Limb (tissue), 2 donors: ENCODE measurements around the gene PROM1.

Source experiments
- DNase-seq, 2 donors: peaks; one replicate each; pipeline ENCODE4 v3.0.0-alpha.2; 2016; ENCODE audit errors: extremely low spot score in 2 of 2

PROM1 gene

DNA sequence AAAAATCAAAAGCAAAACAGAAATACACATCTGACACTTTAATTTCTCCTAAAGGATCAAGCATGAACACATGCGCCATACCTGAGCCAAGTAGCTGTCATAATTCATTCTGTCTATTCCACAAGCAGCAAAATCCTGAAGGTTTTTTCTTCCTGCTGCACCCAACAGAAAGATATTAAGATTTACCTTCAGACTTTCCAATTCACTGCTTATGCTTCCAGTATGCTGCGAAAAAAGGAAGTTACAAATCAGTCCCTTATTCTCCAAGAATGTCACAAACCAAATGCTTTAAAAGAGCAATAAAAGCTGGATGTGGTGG, 91.7 kb downstream of the PROM1 start:
- DNase-seq: no peak

DNA sequence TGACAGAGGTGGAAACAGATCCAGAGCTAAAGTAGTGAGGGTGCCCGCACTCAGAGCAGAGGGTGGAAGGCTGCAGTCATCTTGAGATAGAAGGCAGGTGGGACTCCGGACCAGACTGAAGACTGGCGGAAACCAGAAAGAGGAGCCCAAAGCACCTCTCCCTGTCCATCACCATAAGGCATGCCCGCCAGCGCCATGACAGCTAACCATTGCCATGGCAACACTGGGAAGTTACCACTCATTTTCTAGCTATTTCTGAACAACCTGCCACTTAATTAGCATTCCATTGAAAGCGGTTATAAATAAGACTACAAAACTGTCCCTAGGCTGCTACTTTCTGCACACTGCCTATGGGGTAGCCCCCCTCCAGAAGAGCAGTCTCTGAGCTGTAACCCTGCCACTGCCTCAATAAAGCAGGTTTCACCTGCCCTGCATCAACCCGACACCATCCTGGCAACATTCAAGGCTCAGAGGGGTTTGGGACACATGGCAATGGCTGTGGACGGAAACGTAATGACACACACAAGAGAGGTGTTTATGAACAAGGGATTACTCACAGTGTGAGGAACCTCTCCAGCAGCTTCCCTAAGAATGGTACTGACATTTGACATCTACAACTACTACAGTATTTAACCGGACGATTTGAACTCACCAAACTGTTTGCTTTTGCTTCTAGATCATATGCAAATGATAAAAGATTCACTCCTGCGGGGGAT, 93.1 kb downstream of the PROM1 start:
- DNase-seq: no peak

GRCh38 chr4:15989424-15989823, 94.4 kb downstream of the PROM1 start:
- no peak for DNase-seq

GRCh38 chr4:15988222-15988621, 95.6 kb downstream of the PROM1 start:
- DNase-seq: no peak

GRCh38 chr4:15986907-15987306, 96.9 kb downstream of the PROM1 start:
- DNase-seq: no peak

DNA sequence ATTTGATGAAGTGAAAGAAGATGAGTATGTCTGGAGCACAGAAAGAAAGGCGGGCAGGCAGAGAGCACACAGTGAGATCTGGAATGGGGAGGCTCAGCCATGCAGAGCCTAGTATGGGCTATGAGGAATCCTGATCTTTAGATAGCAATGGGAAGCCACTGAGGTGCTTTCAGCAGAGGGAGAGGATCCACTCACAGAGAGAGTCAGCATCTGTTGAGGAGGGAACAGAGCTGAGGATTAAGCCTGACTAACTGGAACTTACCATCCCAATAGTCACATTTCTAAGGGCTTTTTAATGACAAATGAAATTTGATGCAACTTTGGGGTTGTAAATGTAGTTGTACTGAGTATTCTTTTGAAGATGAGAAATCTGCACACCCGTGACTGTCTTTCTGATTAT, 100.2 kb downstream of the PROM1 start:
- no peak for DNase-seq

- no peak for DNase-seq
Measured at GRCh38 chr4:15982842-15983524, 100.8 kb downstream of the PROM1 start.

- no peak for DNase-seq
Measured at GRCh38 chr4:15976456-15977447, 107.1 kb downstream of the PROM1 start.

GRCh38 chr4:15971068-15971801, 112.6 kb downstream of the PROM1 start:
- DNase-seq: no peak

- DNase-seq: no peak
Measured at GRCh38 chr4:15968551-15969300, 115.1 kb downstream of the PROM1 start.

- no peak for DNase-seq
Measured at GRCh38 chr4:15965325-15965724, 118.5 kb downstream of the PROM1 start.

GRCh38 chr4:15964159-15964558, 119.7 kb downstream of the PROM1 start:
- no peak for DNase-seq

DNA sequence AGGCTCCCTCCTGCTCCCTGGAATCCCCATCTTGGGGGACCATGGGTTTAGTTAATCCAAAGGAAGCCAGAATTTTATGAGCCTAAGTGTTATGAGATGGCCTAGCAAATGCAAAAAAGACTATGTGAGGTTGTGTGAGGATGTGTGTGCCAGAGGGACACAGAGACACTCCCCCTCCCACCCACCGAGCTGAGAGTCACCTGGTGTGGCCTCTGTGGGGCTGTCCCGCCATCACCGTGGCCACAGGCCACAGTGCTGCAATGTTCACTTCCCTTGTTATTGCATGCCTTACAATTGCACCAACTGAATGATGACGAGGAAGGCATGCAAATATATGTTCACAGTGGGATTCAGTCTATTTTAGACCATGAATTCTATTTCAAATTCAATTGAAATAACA, 120.2 kb downstream of the PROM1 start:
- no peak for DNase-seq

DNA sequence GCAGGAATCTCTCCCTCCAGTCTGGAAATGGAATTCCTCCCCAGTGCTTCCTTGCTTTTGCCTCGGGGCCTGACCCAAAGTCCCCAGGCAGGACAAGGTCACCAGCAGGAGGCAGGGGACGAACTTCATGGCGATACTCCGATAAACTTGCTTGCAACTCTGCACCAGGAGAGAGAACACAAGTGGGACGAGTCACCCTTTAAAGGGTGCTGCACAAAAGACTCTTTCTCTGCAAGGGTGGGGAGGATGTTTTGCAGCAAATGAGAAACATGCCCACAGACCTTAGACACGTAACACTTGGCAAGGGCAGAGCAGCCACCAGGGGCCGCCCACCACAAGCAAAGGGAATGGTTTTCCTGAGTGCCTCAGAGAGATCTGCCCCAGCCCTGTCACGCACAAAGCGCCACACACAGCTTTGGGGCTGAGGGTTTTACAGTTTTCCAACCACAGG, 120.8 kb downstream of the PROM1 start, which contains the start of gene FGFBP2:
Gene FGFBP2, minus strand, starts transcription at position 175 of the 451 bp plus-strand sequence. Its CDS starts 46 bp downstream, at position 129.
- DNase-seq: peak; percentile 45 to 71

DNA sequence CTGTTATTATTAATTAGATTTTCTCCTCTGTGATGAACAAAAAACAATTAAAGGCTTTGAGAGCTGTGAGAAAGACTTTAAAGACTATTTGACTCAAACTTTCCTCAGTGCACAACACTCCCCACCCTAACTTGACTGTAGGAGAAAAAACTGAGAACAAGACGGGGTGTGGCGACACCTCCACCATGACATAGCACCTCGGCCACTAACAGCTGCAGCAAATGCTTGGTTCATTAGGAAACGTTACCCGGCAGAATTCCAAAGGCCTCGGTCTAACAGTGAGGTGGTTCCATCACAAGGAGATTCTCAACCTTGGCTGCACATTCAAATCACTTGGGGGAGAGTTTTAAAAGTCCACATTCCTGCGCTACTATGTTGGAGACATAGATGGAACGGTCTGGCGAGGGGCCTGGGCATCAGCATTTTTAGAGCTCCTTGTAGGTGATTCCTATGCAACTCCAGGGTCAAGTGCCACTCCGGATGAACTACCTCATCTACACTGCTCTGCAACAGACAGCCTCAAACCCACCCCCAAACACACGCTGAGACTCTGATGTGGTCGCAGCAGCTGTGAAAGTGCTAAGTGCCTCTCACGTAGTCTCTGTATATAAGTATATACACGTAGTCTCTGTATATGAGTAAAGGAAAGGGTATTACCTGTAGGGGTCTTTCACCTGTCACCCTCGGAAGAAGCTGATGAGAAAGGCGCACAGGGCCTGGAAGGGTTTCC, 121.9 kb downstream of the PROM1 start:
- no peak for DNase-seq

DNA sequence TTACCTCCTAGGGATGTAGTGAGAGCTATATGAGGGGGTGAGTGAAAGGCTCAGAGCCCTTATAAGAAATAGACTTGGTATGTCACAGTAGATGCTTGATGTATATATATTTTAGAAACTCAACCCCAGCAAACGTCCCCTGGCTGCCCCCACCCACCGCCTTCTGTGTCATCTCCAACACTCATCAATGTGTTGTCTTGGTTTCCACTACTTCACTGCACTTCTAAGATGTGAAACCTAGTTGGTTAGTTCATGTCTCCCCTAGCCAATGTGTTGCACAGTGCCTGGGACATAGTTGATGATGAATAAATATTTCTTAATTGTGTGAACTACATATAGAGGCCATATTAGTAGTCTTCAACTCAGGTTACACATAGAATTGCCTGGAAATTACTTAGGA, 125.3 kb downstream of the PROM1 start:
- no peak for DNase-seq

DNA sequence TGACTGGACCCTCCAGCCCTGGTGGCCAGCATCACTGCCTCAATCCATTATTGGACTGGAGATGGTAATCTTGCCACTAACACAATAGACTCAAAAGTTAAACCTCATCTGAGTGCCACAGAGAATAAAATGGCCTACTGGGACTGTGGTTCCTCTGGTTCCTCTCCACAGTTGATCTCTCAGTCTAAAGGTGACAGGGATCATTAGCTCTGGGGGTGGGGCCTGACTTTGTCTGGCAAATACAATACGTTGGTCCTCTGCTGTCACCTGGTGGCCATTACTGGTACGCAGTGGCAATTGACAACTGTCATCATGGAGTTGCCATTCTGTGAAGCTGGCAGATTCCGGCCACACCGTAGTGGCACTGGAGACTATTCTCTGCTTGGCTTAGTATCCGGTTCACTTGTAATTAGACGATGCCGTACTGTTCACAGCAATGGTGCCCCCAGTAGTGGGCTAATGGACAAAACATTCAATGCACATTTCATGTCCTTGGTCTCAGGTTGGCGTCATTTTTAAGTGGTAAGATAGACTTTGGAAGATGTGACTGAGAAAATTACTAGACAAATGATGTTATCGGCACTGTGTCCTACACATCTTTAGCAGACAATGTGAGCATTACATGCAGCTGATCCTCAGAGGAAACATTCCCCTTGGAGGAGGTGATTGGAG, 127.5 kb downstream of the PROM1 start:
- DNase-seq: peak in 1 of 2 donors; percentile 62

- no peak for DNase-seq
Measured at GRCh38 chr4:15955670-15956069, 128.2 kb downstream of the PROM1 start.

GRCh38 chr4:15953625-15954024, 130.2 kb downstream of the PROM1 start:
- DNase-seq: no peak
